ENCODE data around the gene UTP25. TPM values are rescaled to one million over a fixed set of nuclear protein-coding genes. Genes with fewer than 3 reads are reported as not detected.

UTP25 gene
- 9.3 and 12.3 TPM in 2 replicates for total RNA-seq

GRCh38 chr1:209827384-209828262 is at the start of gene UTP25:
Gene UTP25 (plus strand): TSS chr1:209827972. CDS start chr1:209828064, 92 bp downstream.

GRCh38 chr1:209784265-209785169 is 43.3 kb upstream of the UTP25 start, which contains the start of gene C1orf74:
Gene C1orf74 (minus strand): TSS chr1:209784559. CDS start chr1:209783634, 925 bp downstream.

GRCh38 chr1:209805875-209806760 is 21.7 kb upstream of the UTP25 start, which contains the start of gene IRF6:
Gene IRF6 (minus strand): TSS chr1:209806142. CDS start chr1:209801413, 4,729 bp downstream.

Other genes with a start within 250 kb of the UTP25 start
- not detected in 2 replicates for gene CAMK1G, start 244.3 kb upstream of the UTP25 start, total RNA-seq
- gene LAMB3, start 175.5 kb upstream of the UTP25 start, total RNA-seq: 33.9 and 40.1 TPM in 2 replicates
- gene G0S2, start 152.6 kb upstream of the UTP25 start, total RNA-seq: 52.2 and 54.6 TPM in 2 replicates
- gene HSD11B1, start 123.1 kb upstream of the UTP25 start, total RNA-seq: 0.10 and 0.13 TPM in 2 replicates
- not detected in 2 replicates for gene TRAF3IP3, start 71.9 kb upstream of the UTP25 start, total RNA-seq
- gene C1orf74, start 43.4 kb upstream of the UTP25 start, total RNA-seq: 1.9 and 2.5 TPM in 2 replicates
- 0.33 and 0.44 TPM in 2 replicates for gene IRF6, start 21.8 kb upstream of the UTP25 start, total RNA-seq
- gene SYT14, start 110.2 kb downstream of the UTP25 start, total RNA-seq: 0.34 and 0.73 TPM in 2 replicates